ENCODE results near the gene CD276.
"Not testable (repeated sequence)": the region's sequence is repeated elsewhere in the genome, so short reads cannot be mapped to it uniquely, and the experiment has no call there.

Gene CD276

DNA sequence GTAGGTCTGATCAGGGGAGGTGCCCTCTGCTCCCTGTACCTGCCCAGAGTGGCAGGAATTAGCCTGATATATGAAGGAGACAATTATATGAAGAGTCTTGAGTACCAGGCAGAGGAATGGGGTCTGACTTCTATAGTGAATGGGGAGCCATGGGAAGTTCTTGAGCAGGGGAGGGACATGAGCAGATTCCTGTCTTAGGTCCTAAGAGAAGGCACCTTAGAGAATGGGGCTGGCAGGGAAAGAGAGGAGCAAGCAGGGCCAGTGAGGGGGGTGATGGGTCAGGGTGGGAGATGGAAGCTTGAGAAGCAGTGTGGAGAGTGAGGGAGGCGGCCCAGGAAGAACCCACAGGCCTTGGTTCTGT is 12.4 kb downstream of the CD276 start:
- TF ChIP-seq, protein P1, sequence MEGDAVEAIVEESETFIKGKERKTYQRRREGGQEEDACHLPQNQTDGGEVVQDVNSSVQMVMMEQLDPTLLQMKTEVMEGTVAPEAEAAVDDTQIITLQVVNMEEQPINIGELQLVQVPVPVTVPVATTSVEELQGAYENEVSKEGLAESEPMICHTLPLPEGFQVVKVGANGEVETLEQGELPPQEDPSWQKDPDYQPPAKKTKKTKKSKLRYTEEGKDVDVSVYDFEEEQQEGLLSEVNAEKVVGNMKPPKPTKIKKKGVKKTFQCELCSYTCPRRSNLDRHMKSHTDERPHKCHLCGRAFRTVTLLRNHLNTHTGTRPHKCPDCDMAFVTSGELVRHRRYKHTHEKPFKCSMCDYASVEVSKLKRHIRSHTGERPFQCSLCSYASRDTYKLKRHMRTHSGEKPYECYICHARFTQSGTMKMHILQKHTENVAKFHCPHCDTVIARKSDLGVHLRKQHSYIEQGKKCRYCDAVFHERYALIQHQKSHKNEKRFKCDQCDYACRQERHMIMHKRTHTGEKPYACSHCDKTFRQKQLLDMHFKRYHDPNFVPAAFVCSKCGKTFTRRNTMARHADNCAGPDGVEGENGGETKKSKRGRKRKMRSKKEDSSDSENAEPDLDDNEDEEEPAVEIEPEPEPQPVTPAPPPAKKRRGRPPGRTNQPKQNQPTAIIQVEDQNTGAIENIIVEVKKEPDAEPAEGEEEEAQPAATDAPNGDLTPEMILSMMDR (IDR thresholded peaks at IDR 0.05; ENCODE audit: low read depth, low read length) = no peak
- no peaks in the 10 kb centered on the region for H3K9me3 ChIP-seq
- DNase-seq = no peak
- peaks cover 8% of the 10 kb centered on the region for H3K36me3 ChIP-seq
- H3K27me3 ChIP-seq = no peaks in the 10 kb centered on the region
- peaks cover 7% of the 10 kb centered on the region for H3K4me1 ChIP-seq
- H3K4me3 ChIP-seq (ENCODE audit: low read depth, low read length) = no peak overlapping the region

DNA sequence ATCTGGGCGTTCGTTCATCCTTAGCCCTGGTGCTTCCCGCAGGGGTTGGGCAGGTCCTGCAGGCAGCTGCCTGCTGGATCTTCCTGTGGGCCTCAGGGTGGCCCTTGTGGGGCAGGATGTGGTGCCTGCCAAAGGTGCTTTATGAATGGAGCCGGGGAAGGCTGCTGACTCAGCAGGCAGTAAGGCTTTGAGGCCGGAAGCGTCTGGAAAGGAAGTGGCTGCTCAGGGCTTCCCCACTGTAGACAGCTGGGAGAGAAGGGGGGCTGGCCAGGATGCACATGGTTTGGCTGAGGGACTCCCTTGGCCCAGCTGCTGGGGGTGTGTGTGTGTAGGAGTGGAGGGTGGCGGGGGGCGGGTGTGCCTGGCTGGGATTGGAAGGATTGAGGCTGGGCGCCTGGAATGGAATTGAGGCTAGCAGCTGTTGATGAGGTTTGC is 12.9 kb downstream of the CD276 start:
- Histone ChIP-seq H3K36me3 (peaks cover 8% of the 10 kb centered on the region), H3K4me3 (ENCODE audit: low read depth, low read length) (no peak overlapping the region), H3K27me3 (no peaks in the 10 kb centered on the region), H3K4me1 (peaks cover 7% of the 10 kb centered on the region), H3K9me3 (no peaks in the 10 kb centered on the region)
- DNase-seq = peak; percentile 91
- TF ChIP-seq, protein P1 (IDR thresholded peaks at IDR 0.05; ENCODE audit: low read depth, low read length) = no peak

DNA sequence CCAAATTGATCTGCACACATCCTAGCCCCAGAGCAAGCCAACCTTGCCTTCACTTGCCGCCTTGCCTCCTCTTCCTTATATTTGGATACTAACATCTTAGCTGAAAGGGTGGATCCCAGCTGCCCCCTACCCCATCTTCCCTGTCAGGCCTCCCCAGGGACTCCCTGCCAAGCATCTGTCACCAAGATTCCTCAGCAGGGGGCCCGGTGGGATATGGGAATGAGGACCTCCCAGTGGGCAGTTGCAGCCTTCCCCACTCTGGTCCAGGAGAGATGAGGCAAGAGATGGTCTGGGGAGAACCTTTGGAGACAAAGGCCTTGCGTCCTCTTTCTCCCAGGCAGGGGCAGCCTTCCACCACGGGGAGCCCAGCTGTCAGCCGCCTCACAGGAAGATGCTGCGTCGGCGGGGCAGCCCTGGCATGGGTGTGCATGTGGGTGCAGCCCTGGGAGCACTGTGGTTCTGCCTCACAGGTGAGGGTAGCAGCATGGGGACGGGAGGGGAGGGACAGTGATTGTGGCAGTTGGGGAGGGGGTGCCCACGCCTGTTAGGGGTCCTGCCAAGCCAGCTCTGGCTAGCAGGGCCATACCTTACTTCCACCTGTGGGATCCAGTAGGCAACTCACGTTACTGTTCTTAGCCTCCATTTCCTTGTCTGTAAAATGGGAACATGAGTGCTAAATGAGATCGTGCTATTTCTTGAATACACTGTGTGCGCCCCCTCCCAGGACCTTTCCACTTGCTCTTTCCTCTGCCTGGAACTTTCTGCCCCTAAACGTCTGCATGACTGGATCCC is 15.3 kb downstream of the CD276 start:
- peaks cover 7% of the 10 kb centered on the region for H3K4me1 ChIP-seq
- TF ChIP-seq, protein P1 (IDR thresholded peaks at IDR 0.05; ENCODE audit: low read depth, low read length) = no peak
- peaks cover 8% of the 10 kb centered on the region for H3K36me3 ChIP-seq
- H3K9me3 ChIP-seq = no peaks in the 10 kb centered on the region
- H3K27me3 ChIP-seq = no peaks in the 10 kb centered on the region
- no peak for DNase-seq
- H3K4me3 ChIP-seq (ENCODE audit: low read depth, low read length) = no peak overlapping the region

DNA sequence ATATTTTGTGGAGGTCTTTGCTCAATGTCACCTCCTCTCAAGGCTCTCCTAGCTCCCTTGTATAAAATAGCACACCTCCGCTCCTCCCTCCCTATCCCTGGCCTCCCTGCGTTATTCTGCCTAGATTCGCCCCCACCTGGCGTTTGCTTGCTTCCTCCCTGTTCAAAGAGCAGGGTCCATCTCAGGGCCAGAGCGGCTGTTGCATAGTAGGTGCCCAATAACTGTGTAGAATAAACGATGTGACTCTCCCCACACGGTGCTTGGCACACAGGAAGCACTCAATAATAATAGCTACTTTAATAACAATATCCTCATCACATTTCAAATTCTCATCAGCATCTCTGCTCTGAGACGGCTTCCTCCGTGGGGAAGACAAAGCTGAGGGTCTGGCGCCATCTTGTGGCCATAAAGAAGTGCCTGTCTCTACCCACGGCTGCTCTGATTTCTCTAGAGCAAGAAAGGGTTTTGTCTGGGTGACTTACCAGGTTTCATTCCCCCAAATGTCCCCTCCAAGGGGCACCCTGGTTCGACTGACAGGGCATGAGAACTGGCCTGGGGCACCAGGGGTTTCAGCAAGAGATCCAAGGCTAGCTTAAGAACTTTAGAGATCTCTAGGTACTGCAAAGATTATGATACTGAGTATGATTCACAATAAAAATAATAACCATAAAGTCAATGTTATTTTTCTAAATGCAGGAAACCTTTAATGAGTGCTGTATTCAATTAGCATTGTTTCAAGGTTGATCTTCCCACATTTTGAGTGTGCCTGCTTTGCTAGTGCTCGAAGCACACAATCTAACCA is 16.1 kb downstream of the CD276 start:
- peak; percentile 83 for DNase-seq
- TF ChIP-seq, protein P1 (IDR thresholded peaks at IDR 0.05; ENCODE audit: low read depth, low read length) = peak; percentile 98
- Histone ChIP-seq H3K4me1 (peaks cover 7% of the 10 kb centered on the region), H3K27me3 (no peaks in the 10 kb centered on the region), H3K4me3 (ENCODE audit: low read depth, low read length) (no peak overlapping the region), H3K9me3 (no peaks in the 10 kb centered on the region), H3K36me3 (peaks cover 11% of the 10 kb centered on the region)

DNA sequence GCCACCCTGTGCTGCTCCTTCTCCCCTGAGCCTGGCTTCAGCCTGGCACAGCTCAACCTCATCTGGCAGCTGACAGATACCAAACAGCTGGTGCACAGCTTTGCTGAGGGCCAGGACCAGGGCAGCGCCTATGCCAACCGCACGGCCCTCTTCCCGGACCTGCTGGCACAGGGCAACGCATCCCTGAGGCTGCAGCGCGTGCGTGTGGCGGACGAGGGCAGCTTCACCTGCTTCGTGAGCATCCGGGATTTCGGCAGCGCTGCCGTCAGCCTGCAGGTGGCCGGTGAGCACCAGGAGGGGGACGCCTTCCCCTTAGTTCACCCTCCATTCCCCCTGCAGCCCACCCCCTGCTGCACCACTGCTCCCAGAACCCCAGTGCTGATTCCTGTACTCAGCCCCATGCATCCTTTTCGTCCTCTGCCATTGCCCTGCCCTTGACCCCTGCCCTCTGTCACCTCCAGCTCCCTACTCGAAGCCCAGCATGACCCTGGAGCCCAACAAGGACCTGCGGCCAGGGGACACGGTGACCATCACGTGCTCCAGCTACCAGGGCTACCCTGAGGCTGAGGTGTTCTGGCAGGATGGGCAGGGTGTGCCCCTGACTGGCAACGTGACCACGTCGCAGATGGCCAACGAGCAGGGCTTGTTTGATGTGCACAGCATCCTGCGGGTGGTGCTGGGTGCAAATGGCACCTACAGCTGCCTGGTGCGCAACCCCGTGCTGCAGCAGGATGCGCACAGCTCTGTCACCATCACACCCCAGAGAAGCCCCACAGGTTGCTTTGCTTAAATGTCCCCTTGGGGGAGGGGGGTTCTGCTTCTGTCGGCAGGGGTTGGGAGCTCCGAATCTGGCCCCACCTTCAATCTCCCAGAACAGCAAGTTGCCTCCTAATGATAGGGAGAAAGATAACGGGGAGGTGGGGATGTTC is 18.4 kb downstream of the CD276 start:
- H3K36me3 ChIP-seq = peaks cover 18% of the 10 kb centered on the region
- not testable (repeated sequence) for H3K4me3 ChIP-seq (ENCODE audit: low read depth, low read length)

DNA sequence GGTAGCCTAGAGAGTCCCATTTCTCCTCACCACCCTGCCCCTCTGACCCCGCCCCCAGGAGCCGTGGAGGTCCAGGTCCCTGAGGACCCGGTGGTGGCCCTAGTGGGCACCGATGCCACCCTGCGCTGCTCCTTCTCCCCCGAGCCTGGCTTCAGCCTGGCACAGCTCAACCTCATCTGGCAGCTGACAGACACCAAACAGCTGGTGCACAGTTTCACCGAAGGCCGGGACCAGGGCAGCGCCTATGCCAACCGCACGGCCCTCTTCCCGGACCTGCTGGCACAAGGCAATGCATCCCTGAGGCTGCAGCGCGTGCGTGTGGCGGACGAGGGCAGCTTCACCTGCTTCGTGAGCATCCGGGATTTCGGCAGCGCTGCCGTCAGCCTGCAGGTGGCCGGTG is 19.4 kb downstream of the CD276 start:
- DNase-seq; H3K9me3 ChIP-seq; H3K4me3 ChIP-seq (ENCODE audit: low read depth, low read length); H3K27me3 ChIP-seq; H3K4me1 ChIP-seq; H3K36me3 ChIP-seq: not testable (repeated sequence)

More for the DNA sequence above, 18.4 kb downstream of the CD276 start:
- H3K9me3 ChIP-seq, H3K27me3 ChIP-seq, H3K4me1 ChIP-seq, DNase-seq: not testable (repeated sequence)

DNA sequence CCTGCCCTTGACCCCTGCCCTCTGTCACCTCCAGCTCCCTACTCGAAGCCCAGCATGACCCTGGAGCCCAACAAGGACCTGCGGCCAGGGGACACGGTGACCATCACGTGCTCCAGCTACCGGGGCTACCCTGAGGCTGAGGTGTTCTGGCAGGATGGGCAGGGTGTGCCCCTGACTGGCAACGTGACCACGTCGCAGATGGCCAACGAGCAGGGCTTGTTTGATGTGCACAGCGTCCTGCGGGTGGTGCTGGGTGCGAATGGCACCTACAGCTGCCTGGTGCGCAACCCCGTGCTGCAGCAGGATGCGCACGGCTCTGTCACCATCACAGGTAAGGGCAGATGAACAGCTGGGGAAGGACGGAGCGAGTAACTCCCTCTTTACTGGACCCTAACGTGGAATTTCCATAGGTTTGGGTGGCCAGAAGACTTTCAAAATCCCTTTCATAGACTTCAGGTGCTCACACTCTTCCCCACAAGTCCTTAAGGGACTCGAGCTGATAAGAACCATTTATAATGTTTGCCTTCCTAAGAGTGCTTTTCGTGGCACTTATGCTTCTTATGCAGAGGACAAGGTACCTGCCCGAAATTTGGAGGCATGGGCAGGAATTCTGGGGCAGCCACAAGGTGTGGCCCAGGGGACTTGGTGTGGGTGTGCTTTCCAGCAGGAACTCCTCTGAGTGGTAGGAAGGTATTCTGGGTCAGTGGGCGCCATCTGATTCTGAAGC is 20.1 kb downstream of the CD276 start:
- H3K27me3 ChIP-seq; H3K4me1 ChIP-seq; DNase-seq; H3K36me3 ChIP-seq; H3K9me3 ChIP-seq; H3K4me3 ChIP-seq (ENCODE audit: low read depth, low read length): not testable (repeated sequence)
